CMK (cell line): Measurements from ENCODE around the gene TSPAN4.

Experiments used
- DNase-seq: peaks from one replicate; pipeline ENCODE4 v3.0.0-alpha.2; 2010; ENCODE audit warnings: low read depth

The TSPAN4 gene

GRCh38 chr11:865462-866430 is 23.1 kb downstream of the TSPAN4 start:
- DNase-seq: no peak

- DNase-seq: no peak
Observed at GRCh38 chr11:866481-866880, 23.8 kb downstream of the TSPAN4 start.

DNA sequence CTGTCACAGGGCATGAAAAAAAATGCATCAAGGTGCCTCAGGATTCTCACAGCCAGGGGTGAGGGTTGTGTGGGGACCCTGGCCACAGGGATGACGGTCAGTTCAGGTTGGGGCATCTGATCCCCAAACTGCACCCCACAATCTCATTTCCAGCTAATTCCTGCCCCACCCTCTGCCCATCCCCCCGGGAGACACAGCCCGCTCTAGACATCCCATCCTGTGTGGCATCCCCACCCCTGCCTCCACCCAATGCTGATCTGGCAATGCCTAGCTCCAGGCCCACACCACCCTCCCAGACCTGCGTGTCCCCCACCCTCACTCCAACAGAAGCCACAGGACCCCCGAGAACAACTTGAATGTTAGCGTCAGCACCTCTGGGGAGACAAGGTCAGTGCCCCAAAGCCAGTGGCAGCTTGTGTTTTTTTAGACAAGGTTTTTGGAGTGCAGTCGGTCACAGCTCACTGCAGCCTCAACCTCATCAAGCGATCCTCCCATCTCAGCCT is 25.3 kb downstream of the TSPAN4 start:
- DNase-seq: no peak

DNA sequence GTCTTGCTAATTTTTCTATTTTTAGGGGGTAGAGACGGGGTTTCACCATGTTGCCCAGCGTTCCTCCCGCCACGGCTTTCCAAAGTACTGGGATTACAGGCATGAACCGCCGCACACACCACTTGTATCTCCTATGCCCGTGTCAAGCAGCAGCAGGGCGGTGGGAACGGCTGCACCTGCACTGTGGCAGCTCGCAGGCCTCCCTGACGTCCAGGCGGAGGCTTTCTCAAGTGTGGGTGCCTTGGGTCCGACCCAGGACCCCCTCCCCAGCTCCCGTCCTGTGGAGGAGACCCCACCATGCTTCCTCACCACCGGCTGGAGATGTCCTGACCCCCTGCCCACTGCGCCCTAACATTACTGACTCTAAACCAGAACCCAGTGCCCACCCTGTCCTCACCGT is 25.7 kb downstream of the TSPAN4 start:
- DNase-seq: no peak

DNA sequence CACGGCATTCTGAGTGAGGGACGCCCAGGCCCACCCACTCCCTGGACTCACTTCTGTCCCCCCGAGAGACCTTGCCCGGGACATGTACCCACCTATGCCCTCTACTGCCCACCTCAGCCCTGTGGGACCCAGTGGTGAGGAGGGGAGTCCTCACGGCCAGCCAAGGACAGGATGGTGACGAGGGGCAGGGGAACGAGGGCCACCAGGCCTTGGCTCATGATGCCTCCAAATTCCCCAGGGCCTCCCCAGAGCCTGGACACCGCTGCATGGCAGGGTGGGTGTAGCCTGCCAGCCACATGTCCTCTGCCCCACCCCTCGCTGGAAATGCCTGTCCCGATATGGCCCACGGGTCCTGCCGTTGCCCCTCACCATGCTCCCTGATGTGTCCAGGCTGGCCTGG is 26.1 kb downstream of the TSPAN4 start:
- DNase-seq: no peak

- no peak for DNase-seq
Observed at GRCh38 chr11:869399-870126, 26.9 kb downstream of the TSPAN4 start.

GRCh38 chr11:870127-870413 is 27.4 kb downstream of the TSPAN4 start:
- DNase-seq: no peak

GRCh38 chr11:870418-870817 is 27.8 kb downstream of the TSPAN4 start:
- DNase-seq: no peak

- no peak for DNase-seq
Observed at GRCh38 chr11:871472-871871, 28.8 kb downstream of the TSPAN4 start.

- DNase-seq: no peak
Observed at GRCh38 chr11:872799-873198, 30.1 kb downstream of the TSPAN4 start.

- DNase-seq: no peak
Observed at GRCh38 chr11:873706-874105, 31.1 kb downstream of the TSPAN4 start.

DNA sequence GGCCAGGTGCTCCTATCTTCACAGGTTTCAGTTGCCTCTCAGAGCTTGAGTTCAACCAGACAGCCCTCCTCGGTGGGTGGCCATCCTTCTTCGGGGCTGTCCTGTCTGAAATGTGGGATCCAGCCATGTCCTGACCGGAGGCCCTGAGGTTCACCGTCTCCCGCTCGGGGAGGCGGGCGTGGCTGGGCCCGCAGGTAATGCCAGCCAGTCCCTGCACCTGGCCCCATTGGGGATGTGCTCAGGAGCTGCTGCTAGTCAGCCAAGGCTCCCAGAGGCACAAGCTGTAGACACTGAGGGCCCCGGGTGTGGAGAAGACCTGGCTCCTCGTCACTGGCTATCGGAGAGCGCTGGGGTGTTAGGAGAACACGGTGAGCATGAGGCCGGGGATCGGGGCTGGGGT is 32.6 kb downstream of the TSPAN4 start:
- DNase-seq: no peak

DNA sequence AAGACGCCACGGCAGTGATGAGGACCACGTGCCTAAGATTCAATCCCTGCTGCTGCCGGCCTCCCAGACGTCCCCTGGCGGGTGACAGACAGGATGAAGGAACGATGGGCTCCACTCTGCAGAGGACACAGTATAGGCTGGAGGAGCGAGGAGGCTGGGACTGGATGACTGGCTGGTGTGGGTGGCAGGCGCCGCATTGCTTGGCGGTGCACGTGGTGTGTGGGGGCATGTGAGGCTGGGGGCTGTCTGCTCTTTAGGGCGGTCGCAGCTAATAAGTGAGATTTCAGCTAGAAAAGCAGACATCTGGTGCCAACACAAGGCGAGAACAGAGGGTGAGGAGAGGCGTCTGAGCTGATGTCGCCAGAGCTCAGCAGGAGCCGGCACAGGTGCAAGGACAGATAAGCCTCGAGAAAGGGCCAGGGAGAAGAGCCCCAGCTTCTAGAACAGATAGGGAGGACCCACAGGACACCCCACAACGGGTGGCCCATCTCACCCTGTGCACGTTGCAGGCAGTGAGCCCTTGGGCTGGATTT is 33.2 kb downstream of the TSPAN4 start:
- no peak for DNase-seq

GRCh38 chr11:876545-876944 is 33.9 kb downstream of the TSPAN4 start:
- DNase-seq: no peak

- no peak for DNase-seq
Observed at GRCh38 chr11:877565-877964, 34.9 kb downstream of the TSPAN4 start.

DNA sequence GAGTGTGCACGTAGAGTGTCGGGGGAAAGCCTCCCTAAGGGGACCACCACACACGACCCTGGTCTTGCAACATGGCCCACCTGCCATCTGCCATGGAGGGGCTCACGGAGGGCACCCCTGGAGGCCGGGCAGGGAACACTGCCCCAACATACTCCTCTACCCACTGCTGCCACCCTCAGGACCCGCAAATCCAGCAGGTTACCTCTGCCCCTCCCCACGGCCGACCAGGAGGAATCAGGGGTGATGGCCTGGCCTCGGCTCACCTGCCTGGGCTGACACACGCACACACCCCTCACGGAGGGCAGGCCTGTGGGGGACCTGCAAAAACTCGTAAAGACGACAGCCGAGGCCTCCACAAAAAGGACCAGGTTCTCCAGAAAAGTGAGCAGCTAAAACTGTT is 37.8 kb downstream of the TSPAN4 start:
- DNase-seq: no peak

DNA sequence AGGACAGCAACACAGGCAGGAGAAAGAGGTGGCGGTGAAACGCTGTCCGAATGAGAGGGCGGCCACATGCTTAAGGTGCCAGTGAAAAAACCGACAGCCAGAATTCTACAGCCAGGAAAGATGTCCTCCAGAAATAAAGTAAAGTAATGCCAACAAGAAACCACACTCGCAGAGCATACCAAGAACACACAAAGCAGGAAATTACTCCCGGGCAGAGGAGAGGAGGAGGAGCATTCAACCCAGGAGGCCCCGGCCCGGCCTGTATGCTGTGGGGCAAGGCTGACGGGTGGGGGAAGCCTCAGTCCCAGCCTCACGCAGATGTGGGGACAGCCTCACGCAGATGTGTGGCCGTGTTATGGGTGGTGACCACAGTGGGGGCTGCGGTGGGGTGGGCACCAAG is 39.9 kb downstream of the TSPAN4 start:
- no peak for DNase-seq

GRCh38 chr11:883527-883926 is 40.9 kb downstream of the TSPAN4 start:
- no peak for DNase-seq

DNA sequence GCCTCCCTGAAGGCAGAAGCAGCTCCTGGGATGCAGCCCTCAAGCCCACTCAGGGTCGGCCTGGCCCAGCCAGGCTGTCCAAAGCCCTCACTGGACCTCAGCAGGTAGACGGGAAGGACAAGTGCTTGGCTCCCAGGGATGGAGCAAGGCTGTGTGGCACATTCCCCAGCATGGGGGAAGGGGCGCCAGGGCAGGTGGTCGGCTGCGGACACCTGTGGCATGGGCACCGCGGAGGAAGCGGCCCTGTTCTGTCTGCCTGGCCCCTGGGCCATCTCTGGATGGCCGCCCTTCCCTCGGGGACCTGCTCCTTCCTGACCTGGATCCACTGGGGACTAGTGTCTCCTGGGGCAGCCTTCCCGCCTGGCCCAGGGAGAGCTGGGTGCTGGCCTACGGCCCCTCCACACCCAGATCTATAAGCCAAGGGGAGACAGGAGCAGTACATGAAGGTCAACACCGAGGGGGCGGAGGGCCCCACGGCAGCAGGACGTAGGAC is 42.0 kb downstream of the TSPAN4 start:
- no peak for DNase-seq

DNA sequence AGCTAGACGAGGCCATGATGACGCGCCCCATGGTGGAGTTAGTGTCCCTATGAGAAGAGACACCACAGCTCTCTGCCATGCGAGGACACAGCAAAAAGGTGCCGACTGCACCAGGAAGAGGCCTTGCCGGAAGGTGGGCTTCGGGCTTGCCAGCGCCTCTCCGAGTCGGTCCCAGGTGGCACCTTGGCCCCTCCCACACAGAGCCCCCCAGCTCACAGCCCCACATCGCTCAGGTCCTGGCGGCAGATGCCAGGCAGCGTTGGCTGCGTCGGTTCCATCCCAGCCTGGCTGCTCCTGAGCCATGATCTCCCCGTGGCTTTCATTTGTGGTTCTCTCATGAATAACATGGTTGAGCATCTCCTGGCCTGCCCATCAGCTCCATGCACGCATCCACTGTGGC is 43.9 kb downstream of the TSPAN4 start:
- no peak for DNase-seq

DNA sequence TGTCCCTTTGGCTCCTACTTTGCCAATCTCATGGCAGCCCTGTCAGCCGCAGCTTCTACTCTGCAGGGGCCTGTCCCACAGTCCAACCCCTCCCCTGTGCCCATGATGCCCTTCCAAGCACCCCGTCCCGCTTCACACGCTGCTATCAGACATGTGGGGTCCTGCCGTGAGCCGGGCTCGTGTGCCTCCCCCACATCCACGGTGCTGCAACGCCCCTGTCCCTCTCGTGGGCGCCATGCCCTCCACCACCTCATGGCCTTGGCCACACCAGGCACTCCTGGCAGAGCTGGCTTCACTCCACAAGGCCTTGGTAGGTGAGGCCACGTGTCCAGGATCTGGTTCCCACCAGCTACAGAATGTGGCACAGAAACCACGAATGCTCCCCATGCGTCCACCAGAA is 44.9 kb downstream of the TSPAN4 start:
- no peak for DNase-seq

DNA sequence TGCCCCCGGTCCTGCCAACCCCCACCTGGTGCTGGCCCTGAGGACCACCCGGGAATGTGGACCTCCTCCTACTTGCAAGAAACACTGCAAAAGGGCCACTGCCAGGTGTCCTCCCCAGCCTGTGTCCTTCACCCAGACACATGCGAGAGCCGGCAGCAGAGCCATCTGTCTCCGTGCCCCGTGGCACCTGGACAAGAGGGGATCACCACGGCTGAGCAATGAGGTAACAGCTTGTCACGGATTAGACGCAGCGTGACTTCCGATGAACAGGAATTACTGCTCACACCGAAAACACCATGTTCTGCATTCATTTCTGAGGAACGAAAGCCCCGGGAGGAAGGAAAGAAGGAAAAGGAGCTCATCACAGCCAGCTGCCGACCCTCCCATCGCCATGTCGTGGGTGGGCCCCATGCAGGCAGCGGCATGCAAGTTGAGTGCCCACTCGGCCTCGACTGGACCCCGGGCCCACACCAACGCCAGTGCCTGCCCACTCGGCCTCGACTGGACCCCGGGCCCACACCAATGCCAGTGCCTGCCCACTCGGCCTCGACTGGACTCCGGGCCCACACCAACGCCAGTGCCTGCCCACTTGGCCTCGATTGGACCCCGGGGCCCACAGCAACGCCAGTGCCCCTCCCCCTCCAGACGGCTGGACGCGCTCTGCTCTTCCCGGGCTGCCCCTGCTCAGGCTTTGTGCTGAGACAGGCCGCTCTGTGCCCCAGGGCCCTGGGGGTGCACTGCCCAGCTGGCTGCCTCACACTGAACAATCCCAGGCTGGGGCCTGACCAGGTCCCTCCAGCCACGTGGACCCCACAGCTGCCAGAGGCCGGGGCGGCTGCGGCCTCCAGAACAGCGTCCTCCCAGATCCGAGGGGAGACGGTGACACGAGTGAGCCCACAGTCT is 45.9 kb downstream of the TSPAN4 start:
- no peak for DNase-seq
